ENCODE data around the gene FRMD7.

FRMD7 gene

GRCh38 chrX:132090403-132091159, 37.2 kb downstream of the FRMD7 start:
- Histone ChIP-seq H3K9ac (ENCODE audit: low read length) (no peak overlapping the region), H3K4me3 (ENCODE audit: low read length) (no peak overlapping the region), H3K27me3 (ENCODE audit: control insufficient read depth, insufficient read depth, low read length) (no peaks in the 10 kb centered on the region), H3K27ac (ENCODE audit: low read depth, low read length) (no peak overlapping the region), H3K4me1 (ENCODE audit: control insufficient read depth, insufficient read depth, low read length) (no peaks in the 10 kb centered on the region), H3K36me3 (ENCODE audit: control insufficient read depth, insufficient read depth, low read length) (no peaks in the 10 kb centered on the region)

DNA sequence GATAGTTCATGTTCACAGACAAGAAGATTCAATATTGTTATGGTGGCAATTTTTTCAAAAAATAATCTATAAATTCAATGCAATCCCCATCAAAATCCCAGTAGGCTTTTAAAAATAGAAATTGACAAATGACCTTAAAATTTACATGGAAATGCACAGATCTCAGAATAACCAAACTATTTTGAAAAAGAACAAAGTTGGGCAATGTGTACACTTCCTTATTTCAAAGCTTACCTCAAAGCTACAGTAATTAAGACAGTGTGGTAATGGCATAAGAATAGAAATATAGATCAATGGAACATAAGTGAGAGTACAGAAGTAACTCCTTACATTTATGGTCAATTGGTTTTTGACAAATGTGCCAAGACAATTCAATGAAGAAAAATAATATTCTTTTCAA, 39.0 kb downstream of the FRMD7 start:
- Histone ChIP-seq H3K27me3 (ENCODE audit: control insufficient read depth, insufficient read depth, low read length) (no peaks in the 10 kb centered on the region), H3K4me1 (ENCODE audit: control insufficient read depth, insufficient read depth, low read length) (no peaks in the 10 kb centered on the region), H3K9ac (ENCODE audit: low read length) (no peak overlapping the region), H3K36me3 (ENCODE audit: control insufficient read depth, insufficient read depth, low read length) (no peaks in the 10 kb centered on the region), H3K27ac (ENCODE audit: low read depth, low read length) (no peak overlapping the region), H3K4me3 (ENCODE audit: low read length) (no peak overlapping the region)

DNA sequence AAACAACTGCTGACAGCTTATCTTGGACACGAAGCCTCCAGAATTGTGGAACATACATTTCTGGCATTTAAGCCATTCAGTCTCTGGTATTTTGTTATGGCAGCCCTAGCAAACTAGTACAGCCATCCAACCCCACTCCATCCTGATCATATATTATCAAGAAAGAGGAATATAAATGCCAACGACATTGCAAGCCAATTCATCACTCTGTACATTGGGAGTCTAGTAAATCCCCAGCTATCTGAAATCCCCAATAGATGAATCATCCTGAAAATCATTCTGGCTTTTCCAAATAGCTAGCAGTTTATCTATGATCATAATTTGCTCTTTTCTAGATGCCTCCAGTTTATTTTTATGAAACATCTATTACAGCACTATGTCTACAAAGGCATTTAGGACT, 41.1 kb downstream of the FRMD7 start:
- Histone ChIP-seq H3K9ac (ENCODE audit: low read length) (no peak overlapping the region), H3K27ac (ENCODE audit: low read depth, low read length) (no peak overlapping the region), H3K27me3 (ENCODE audit: control insufficient read depth, insufficient read depth, low read length) (no peaks in the 10 kb centered on the region), H3K36me3 (ENCODE audit: control insufficient read depth, insufficient read depth, low read length) (no peaks in the 10 kb centered on the region), H3K4me3 (ENCODE audit: low read length) (no peak overlapping the region), H3K4me1 (ENCODE audit: control insufficient read depth, insufficient read depth, low read length) (no peaks in the 10 kb centered on the region)

- Histone ChIP-seq H3K27ac (ENCODE audit: low read depth, low read length) (no peak overlapping the region), H3K36me3 (ENCODE audit: control insufficient read depth, insufficient read depth, low read length) (no peaks in the 10 kb centered on the region), H3K4me3 (ENCODE audit: low read length) (no peak overlapping the region), H3K9ac (ENCODE audit: low read length) (no peak overlapping the region), H3K27me3 (ENCODE audit: control insufficient read depth, insufficient read depth, low read length) (no peaks in the 10 kb centered on the region), H3K4me1 (ENCODE audit: control insufficient read depth, insufficient read depth, low read length) (no peaks in the 10 kb centered on the region)
These were observed 42.0 kb downstream of the FRMD7 start for GRCh38 chrX:132085786-132086185.

DNA sequence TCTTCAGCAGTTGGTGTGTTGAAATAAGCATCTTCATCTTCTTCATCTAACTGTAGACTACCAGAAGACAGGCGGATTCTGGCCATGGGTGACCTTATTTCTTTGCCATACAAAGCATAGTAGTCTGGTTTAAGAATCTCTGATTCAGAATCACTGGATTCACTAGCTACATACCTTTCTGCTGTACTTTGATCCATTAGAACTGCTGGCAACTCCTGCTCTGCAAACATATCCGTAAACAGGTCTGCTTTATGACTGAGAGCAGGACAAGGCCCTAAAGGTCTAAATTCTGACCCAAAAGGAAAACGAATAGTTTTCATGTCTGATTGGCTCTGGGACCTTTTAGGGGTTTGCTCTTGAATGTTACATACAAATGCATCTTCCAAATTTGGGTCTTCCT, 49.9 kb downstream of the FRMD7 start:
- Histone ChIP-seq H3K4me1 (ENCODE audit: control insufficient read depth, insufficient read depth, low read length) (no peaks in the 10 kb centered on the region), H3K9ac (ENCODE audit: low read length) (no peak overlapping the region), H3K27me3 (ENCODE audit: control insufficient read depth, insufficient read depth, low read length) (no peaks in the 10 kb centered on the region), H3K4me3 (ENCODE audit: low read length) (no peak overlapping the region), H3K36me3 (ENCODE audit: control insufficient read depth, insufficient read depth, low read length) (no peaks in the 10 kb centered on the region), H3K27ac (ENCODE audit: low read depth, low read length) (no peak overlapping the region)

DNA sequence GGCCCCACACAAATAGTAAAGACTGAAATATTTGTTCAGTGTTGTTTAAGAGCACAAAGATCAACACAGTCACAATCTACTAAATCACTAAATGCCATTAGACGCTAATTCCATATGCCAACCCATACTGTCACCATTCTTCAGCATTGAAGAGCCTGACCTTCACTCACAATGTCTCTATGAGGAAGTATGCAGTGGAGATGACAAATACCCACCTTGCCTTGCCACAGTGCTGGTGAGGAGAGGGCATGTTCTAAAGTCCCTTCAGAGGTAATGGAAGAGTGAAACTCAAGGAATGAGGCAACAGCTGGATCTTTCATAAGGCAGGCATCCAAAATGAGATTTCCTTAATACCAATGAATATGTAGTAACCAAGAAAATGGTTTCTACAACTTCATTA, 50.4 kb downstream of the FRMD7 start:
- Histone ChIP-seq H3K9ac (ENCODE audit: low read length) (no peak overlapping the region), H3K27ac (ENCODE audit: low read depth, low read length) (no peak overlapping the region), H3K36me3 (ENCODE audit: control insufficient read depth, insufficient read depth, low read length) (no peaks in the 10 kb centered on the region), H3K4me1 (ENCODE audit: control insufficient read depth, insufficient read depth, low read length) (no peaks in the 10 kb centered on the region), H3K4me3 (ENCODE audit: low read length) (no peak overlapping the region), H3K27me3 (ENCODE audit: control insufficient read depth, insufficient read depth, low read length) (no peaks in the 10 kb centered on the region)

GRCh38 chrX:132071254-132071653, 56.6 kb downstream of the FRMD7 start:
- no peak overlapping the region for H3K27ac ChIP-seq (ENCODE audit: low read depth, low read length)
- no peaks in the 10 kb centered on the region for H3K4me1 ChIP-seq (ENCODE audit: control insufficient read depth, insufficient read depth, low read length)
- H3K9ac ChIP-seq (ENCODE audit: low read length) = no peak overlapping the region
- H3K4me3 ChIP-seq (ENCODE audit: low read length) = no peak overlapping the region
- no peaks in the 10 kb centered on the region for H3K36me3 ChIP-seq (ENCODE audit: control insufficient read depth, insufficient read depth, low read length)
- no peaks in the 10 kb centered on the region for H3K27me3 ChIP-seq (ENCODE audit: control insufficient read depth, insufficient read depth, low read length)

- Histone ChIP-seq H3K27me3 (ENCODE audit: control insufficient read depth, insufficient read depth, low read length) (no peaks in the 10 kb centered on the region), H3K4me3 (ENCODE audit: low read length) (no peak overlapping the region), H3K9ac (ENCODE audit: low read length) (no peak overlapping the region), H3K27ac (ENCODE audit: low read depth, low read length) (no peak overlapping the region), H3K36me3 (ENCODE audit: control insufficient read depth, insufficient read depth, low read length) (no peaks in the 10 kb centered on the region), H3K4me1 (ENCODE audit: control insufficient read depth, insufficient read depth, low read length) (no peaks in the 10 kb centered on the region)
These were observed 59.4 kb downstream of the FRMD7 start for GRCh38 chrX:132068405-132068804.

- no peaks in the 10 kb centered on the region for H3K36me3 ChIP-seq (ENCODE audit: control insufficient read depth, insufficient read depth, low read length)
- H3K27me3 ChIP-seq (ENCODE audit: control insufficient read depth, insufficient read depth, low read length) = no peaks in the 10 kb centered on the region
- no peaks in the 10 kb centered on the region for H3K4me1 ChIP-seq (ENCODE audit: control insufficient read depth, insufficient read depth, low read length)
These were observed 64.0 kb downstream of the FRMD7 start for GRCh38 chrX:132063862-132064261.

DNA sequence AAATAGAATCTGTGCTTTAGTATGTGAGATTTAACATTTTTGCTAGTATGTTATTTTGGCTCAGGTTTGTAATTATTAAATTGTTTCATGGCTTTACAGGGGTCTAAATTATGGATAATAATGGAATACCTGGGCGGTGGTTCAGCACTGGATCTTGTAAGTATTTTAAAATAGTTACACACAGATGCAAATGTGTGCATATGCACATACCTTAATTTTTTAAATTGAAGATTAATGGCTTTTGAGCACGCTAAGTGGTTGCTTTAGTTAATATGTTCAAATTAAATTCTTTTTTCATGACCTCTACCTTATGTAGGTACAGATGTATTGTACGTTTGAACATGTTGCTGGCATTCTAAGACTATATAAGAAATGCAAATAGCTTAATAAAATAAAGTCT, 64.5 kb downstream of the FRMD7 start:
- H3K9ac ChIP-seq (ENCODE audit: low read length) = no peak overlapping the region
- no peaks in the 10 kb centered on the region for H3K27me3 ChIP-seq (ENCODE audit: control insufficient read depth, insufficient read depth, low read length)
- H3K4me3 ChIP-seq (ENCODE audit: low read length) = no peak overlapping the region
- no peaks in the 10 kb centered on the region for H3K36me3 ChIP-seq (ENCODE audit: control insufficient read depth, insufficient read depth, low read length)
- no peaks in the 10 kb centered on the region for H3K4me1 ChIP-seq (ENCODE audit: control insufficient read depth, insufficient read depth, low read length)
- no peak overlapping the region for H3K27ac ChIP-seq (ENCODE audit: low read depth, low read length)

More at GRCh38 chrX:132063862-132064261, 64.0 kb downstream of the FRMD7 start:
- H3K4me3 ChIP-seq (ENCODE audit: low read length) = no peak overlapping the region
- H3K9ac ChIP-seq (ENCODE audit: low read length) = no peak overlapping the region
- H3K27ac ChIP-seq (ENCODE audit: low read depth, low read length) = no peak overlapping the region

GRCh38 chrX:132059973-132060540, 67.8 kb downstream of the FRMD7 start:
- Histone ChIP-seq H3K9ac (ENCODE audit: low read length) (no peak overlapping the region), H3K4me3 (ENCODE audit: low read length) (no peak overlapping the region), H3K27ac (ENCODE audit: low read depth, low read length) (no peak overlapping the region), H3K36me3 (ENCODE audit: control insufficient read depth, insufficient read depth, low read length) (no peaks in the 10 kb centered on the region), H3K27me3 (ENCODE audit: control insufficient read depth, insufficient read depth, low read length) (no peaks in the 10 kb centered on the region), H3K4me1 (ENCODE audit: control insufficient read depth, insufficient read depth, low read length) (no peaks in the 10 kb centered on the region)

DNA sequence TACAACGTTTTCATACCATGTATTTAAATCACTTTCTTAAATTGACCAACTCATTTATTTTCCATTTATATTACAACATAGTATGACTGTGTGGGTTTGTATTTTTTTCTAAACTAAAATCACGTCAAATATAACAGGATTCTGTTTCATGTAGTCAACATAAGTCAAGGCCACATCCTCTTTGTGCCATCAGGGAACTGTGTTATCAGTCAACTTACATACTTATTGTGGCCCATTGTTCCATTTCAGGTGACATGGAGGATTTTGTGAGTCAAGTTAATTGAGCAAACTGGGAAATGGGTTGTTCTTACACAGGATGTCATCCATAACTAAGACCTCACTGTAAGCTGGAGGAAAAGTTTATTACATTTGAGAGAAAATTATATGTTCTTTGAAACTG, 68.8 kb downstream of the FRMD7 start:
- no peaks in the 10 kb centered on the region for H3K27me3 ChIP-seq (ENCODE audit: control insufficient read depth, insufficient read depth, low read length)
- H3K4me3 ChIP-seq (ENCODE audit: low read length) = no peak overlapping the region
- H3K36me3 ChIP-seq (ENCODE audit: control insufficient read depth, insufficient read depth, low read length) = no peaks in the 10 kb centered on the region
- H3K4me1 ChIP-seq (ENCODE audit: control insufficient read depth, insufficient read depth, low read length) = no peaks in the 10 kb centered on the region
- no peak overlapping the region for H3K27ac ChIP-seq (ENCODE audit: low read depth, low read length)
- no peak overlapping the region for H3K9ac ChIP-seq (ENCODE audit: low read length)

GRCh38 chrX:132058050-132058449, 69.8 kb downstream of the FRMD7 start:
- Histone ChIP-seq H3K27ac (ENCODE audit: low read depth, low read length) (no peak overlapping the region), H3K4me1 (ENCODE audit: control insufficient read depth, insufficient read depth, low read length) (no peaks in the 10 kb centered on the region), H3K9ac (ENCODE audit: low read length) (no peak overlapping the region), H3K27me3 (ENCODE audit: control insufficient read depth, insufficient read depth, low read length) (no peaks in the 10 kb centered on the region), H3K36me3 (ENCODE audit: control insufficient read depth, insufficient read depth, low read length) (no peaks in the 10 kb centered on the region), H3K4me3 (ENCODE audit: low read length) (no peak overlapping the region)
